ENCODE measurements around the gene LRRC70.

- TF ChIP-seq, protein P1, sequence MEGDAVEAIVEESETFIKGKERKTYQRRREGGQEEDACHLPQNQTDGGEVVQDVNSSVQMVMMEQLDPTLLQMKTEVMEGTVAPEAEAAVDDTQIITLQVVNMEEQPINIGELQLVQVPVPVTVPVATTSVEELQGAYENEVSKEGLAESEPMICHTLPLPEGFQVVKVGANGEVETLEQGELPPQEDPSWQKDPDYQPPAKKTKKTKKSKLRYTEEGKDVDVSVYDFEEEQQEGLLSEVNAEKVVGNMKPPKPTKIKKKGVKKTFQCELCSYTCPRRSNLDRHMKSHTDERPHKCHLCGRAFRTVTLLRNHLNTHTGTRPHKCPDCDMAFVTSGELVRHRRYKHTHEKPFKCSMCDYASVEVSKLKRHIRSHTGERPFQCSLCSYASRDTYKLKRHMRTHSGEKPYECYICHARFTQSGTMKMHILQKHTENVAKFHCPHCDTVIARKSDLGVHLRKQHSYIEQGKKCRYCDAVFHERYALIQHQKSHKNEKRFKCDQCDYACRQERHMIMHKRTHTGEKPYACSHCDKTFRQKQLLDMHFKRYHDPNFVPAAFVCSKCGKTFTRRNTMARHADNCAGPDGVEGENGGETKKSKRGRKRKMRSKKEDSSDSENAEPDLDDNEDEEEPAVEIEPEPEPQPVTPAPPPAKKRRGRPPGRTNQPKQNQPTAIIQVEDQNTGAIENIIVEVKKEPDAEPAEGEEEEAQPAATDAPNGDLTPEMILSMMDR (IDR thresholded peaks at IDR 0.05; ENCODE audit: insufficient read depth, low read length, poor library complexity, severe bottlenecking), result no peak
- TF ChIP-seq EZH2phosphoT487 (conservative IDR thresholded peaks at IDR 0.05; ENCODE audit: low read length), result no peak
Observed at GRCh38 chr5:62626534-62626933, 47.9 kb downstream of the LRRC70 start.
